Measurements from ENCODE around the gene SPATA12.

The SPATA12 gene

GRCh38 chr3:57060089-57060821 lies at the start of gene SPATA12:
TSS of gene SPATA12 (plus strand) at chr3:57060664. CDS start at chr3:57073695, 13,031 bp downstream.
- DNase-seq (ENCODE audit: low read depth), result no peak

- DNase-seq (ENCODE audit: low read depth), result no peak
Observed at GRCh38 chr3:57011022-57011421, 49.4 kb upstream of the SPATA12 start.

- no peak for DNase-seq (ENCODE audit: low read depth)
Observed at GRCh38 chr3:57012847-57013246, 47.6 kb upstream of the SPATA12 start.

- no peak for DNase-seq (ENCODE audit: low read depth)
Observed at GRCh38 chr3:57015350-57015729, 45.1 kb upstream of the SPATA12 start.

- no peak for DNase-seq (ENCODE audit: low read depth)
Observed at GRCh38 chr3:57015912-57016311, 44.6 kb upstream of the SPATA12 start.

GRCh38 chr3:57017459-57017845 lies 43.0 kb upstream of the SPATA12 start:
- no peak for DNase-seq (ENCODE audit: low read depth)

GRCh38 chr3:57018246-57018645 lies 42.2 kb upstream of the SPATA12 start:
- DNase-seq (ENCODE audit: low read depth), result no peak

- no peak for DNase-seq (ENCODE audit: low read depth)
Observed at GRCh38 chr3:57019057-57019456, 41.4 kb upstream of the SPATA12 start.

GRCh38 chr3:57025237-57025636 lies 35.2 kb upstream of the SPATA12 start:
- no peak for DNase-seq (ENCODE audit: low read depth)

GRCh38 chr3:57026944-57027343 lies 33.5 kb upstream of the SPATA12 start:
- DNase-seq (ENCODE audit: low read depth), result no peak

- no peak for DNase-seq (ENCODE audit: low read depth)
Observed at GRCh38 chr3:57029383-57029782, 31.1 kb upstream of the SPATA12 start.

GRCh38 chr3:57029924-57030323 lies 30.5 kb upstream of the SPATA12 start:
- DNase-seq (ENCODE audit: low read depth), result no peak

GRCh38 chr3:57030721-57031120 lies 29.7 kb upstream of the SPATA12 start:
- DNase-seq (ENCODE audit: low read depth), result no peak

GRCh38 chr3:57031631-57032541 lies 28.6 kb upstream of the SPATA12 start:
- DNase-seq (ENCODE audit: low read depth), result no peak

- DNase-seq (ENCODE audit: low read depth), result no peak
Observed at GRCh38 chr3:57036952-57037351, 23.5 kb upstream of the SPATA12 start.

- no peak for DNase-seq (ENCODE audit: low read depth)
Observed at GRCh38 chr3:57038466-57039164, 21.8 kb upstream of the SPATA12 start.

- no peak for DNase-seq (ENCODE audit: low read depth)
Observed at GRCh38 chr3:57041674-57042073, 18.8 kb upstream of the SPATA12 start.

- no peak for DNase-seq (ENCODE audit: low read depth)
Observed at GRCh38 chr3:57043518-57043917, 16.9 kb upstream of the SPATA12 start.

- DNase-seq (ENCODE audit: low read depth), result no peak
Observed at GRCh38 chr3:57046101-57046765, 14.2 kb upstream of the SPATA12 start.

GRCh38 chr3:57048052-57048671 lies 12.3 kb upstream of the SPATA12 start:
- no peak for DNase-seq (ENCODE audit: low read depth)

- no peak for DNase-seq (ENCODE audit: low read depth)
Observed at GRCh38 chr3:57048728-57049127, 11.7 kb upstream of the SPATA12 start.

GRCh38 chr3:57052662-57053061 lies 7.8 kb upstream of the SPATA12 start:
- no peak for DNase-seq (ENCODE audit: low read depth)

All from activated T-cell treated with anti-CD3 and anti-CD28 coated beads for 1 hour (primary cell).